ENCODE data around the gene MXD3.

The MXD3 gene

DNA sequence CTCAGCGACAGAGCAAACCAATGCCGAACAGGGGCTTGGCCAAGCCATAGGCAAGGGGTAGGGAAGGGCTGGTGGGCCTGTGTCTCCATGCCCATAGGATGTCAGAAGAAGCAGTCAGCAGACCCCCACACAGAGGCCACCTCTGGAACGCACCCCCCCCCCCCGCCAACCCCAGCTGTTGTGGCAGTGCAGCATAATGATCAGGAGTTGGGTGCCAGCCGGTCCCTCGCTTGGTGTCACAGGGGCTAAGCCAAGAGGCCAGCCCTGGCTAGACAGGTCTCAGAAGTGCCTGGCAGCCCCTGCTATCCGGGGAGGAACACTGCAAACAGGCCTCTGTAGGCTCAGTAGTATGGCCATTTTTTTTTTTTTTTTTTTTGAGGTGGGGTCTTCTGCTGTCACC lies 3.7 kb upstream of the MXD3 start:
- TF ChIP-seq EZH2phosphoT487 (IDR thresholded peaks at IDR 0.05; ENCODE audit: low read length) (no peak), EZH2 (optimal IDR thresholded peaks at IDR 0.05; ENCODE audit: low read depth, low read length) (no peak)
- TF ChIP-seq, protein P1, sequence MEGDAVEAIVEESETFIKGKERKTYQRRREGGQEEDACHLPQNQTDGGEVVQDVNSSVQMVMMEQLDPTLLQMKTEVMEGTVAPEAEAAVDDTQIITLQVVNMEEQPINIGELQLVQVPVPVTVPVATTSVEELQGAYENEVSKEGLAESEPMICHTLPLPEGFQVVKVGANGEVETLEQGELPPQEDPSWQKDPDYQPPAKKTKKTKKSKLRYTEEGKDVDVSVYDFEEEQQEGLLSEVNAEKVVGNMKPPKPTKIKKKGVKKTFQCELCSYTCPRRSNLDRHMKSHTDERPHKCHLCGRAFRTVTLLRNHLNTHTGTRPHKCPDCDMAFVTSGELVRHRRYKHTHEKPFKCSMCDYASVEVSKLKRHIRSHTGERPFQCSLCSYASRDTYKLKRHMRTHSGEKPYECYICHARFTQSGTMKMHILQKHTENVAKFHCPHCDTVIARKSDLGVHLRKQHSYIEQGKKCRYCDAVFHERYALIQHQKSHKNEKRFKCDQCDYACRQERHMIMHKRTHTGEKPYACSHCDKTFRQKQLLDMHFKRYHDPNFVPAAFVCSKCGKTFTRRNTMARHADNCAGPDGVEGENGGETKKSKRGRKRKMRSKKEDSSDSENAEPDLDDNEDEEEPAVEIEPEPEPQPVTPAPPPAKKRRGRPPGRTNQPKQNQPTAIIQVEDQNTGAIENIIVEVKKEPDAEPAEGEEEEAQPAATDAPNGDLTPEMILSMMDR (IDR thresholded peaks at IDR 0.05; ENCODE audit: low read length) = no peak
- Histone ChIP-seq H3K4me2 (ENCODE audit: low read depth, low read length) (no peak overlapping the region), H3F3A (ENCODE audit: insufficient read depth, low read length) (peaks cover 25% of the 10 kb centered on the region), H3K27me3 (replicated peaks; ENCODE audit: insufficient read depth, low read length) (no peaks in the 10 kb centered on the region), H4K20me1 (ENCODE audit: insufficient read depth, low read length) (no peaks in the 10 kb centered on the region), H3K9me2 (replicated peaks; ENCODE audit: insufficient read depth, low read length) (no peaks in the 10 kb centered on the region), H3K36me3 (replicated peaks; ENCODE audit: insufficient read depth, low read length) (no peaks in the 10 kb centered on the region), H3K79me2 (ENCODE audit: low read length) (peaks cover 13% of the 10 kb centered on the region), H3K4me1 (ENCODE audit: low read length) (peaks cover 5% of the 10 kb centered on the region), H3K9me3 (replicated peaks; ENCODE audit: insufficient read depth, low read length) (no peaks in the 10 kb centered on the region), H3K9ac (ENCODE audit: low read length) (no peak overlapping the region), H3K27ac (ENCODE audit: low read length) (no peak overlapping the region), H2AFZ (ENCODE audit: low read length) (no peak overlapping the region), H3K4me3 (ENCODE audit: low read length) (no peak overlapping the region)
- DNase-seq = no peak

- TF ChIP-seq EZH2 (optimal IDR thresholded peaks at IDR 0.05; ENCODE audit: low read depth, low read length) = no peak
- no peak for TF ChIP-seq EZH2phosphoT487 (IDR thresholded peaks at IDR 0.05; ENCODE audit: low read length)
- TF ChIP-seq, protein P1 (IDR thresholded peaks at IDR 0.05; ENCODE audit: low read length) = no peak
- no peaks in the 10 kb centered on the region for H4K20me1 ChIP-seq (ENCODE audit: insufficient read depth, low read length)
- H3K4me1 ChIP-seq (ENCODE audit: low read length) = peaks cover 12% of the 10 kb centered on the region
- peaks cover 20% of the 10 kb centered on the region for H3K79me2 ChIP-seq (ENCODE audit: low read length)
- H3K27ac ChIP-seq (ENCODE audit: low read length) = no peak overlapping the region
- no peaks in the 10 kb centered on the region for H3K27me3 ChIP-seq (replicated peaks; ENCODE audit: insufficient read depth, low read length)
- H3F3A ChIP-seq (ENCODE audit: insufficient read depth, low read length) = peaks cover 32% of the 10 kb centered on the region
- H3K4me3 ChIP-seq (ENCODE audit: low read length) = no peak overlapping the region
- H3K9me2 ChIP-seq (replicated peaks; ENCODE audit: insufficient read depth, low read length) = no peaks in the 10 kb centered on the region
- H3K4me2 ChIP-seq (ENCODE audit: low read depth, low read length) = no peak overlapping the region
- H3K9me3 ChIP-seq (replicated peaks; ENCODE audit: insufficient read depth, low read length) = no peaks in the 10 kb centered on the region
- no peak overlapping the region for H2AFZ ChIP-seq (ENCODE audit: low read length)
- DNase-seq = no peak
- no peaks in the 10 kb centered on the region for H3K36me3 ChIP-seq (replicated peaks; ENCODE audit: insufficient read depth, low read length)
- no peak overlapping the region for H3K9ac ChIP-seq (ENCODE audit: low read length)
Observed at GRCh38 chr5:177314376-177315342, 3.0 kb upstream of the MXD3 start.

DNA sequence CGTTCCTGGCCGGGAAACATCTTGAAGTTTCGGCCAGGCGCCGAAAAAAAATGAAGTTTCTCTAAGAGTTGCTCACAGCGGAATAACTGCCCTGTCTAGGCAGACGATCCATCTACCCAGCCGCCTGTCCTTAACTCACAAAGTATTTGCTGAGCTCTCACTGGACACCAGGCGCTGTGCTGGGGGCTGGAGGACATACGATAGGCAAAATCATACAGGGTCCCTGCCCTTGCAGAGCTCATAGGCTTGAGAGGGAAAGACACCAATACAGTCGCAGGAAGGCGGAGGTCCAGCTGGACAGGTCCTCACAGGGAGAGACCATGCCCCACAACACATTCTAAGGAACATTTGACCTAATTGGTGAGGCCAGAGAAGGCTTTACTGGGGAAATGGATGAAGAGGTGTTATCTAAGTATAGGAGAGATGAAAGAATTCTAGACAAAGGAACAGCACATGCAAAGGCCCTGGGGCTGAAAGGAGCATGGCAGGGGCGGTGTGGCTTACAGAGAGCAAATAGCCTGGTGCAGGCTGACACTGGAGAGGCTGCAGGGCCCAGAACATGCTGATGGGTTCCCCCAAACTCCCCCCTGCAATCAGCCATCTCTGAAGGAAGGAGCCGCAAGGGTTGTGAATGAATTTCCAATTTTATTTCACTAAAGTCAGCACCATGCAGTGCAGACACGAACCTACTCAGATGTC lies 2.0 kb upstream of the MXD3 start:
- no peaks in the 10 kb centered on the region for H3K27me3 ChIP-seq (replicated peaks; ENCODE audit: insufficient read depth, low read length)
- H3K79me2 ChIP-seq (ENCODE audit: low read length) = peaks cover 30% of the 10 kb centered on the region
- H3K4me2 ChIP-seq (ENCODE audit: low read depth, low read length) = peak overlapping the region; percentile 98; the same call in 1 of the 2 replicates
- H4K20me1 ChIP-seq (ENCODE audit: insufficient read depth, low read length) = no peaks in the 10 kb centered on the region
- DNase-seq = no peak
- no peak for TF ChIP-seq EZH2phosphoT487 (IDR thresholded peaks at IDR 0.05; ENCODE audit: low read length)
- TF ChIP-seq EZH2 (optimal IDR thresholded peaks at IDR 0.05; ENCODE audit: low read depth, low read length) = no peak
- TF ChIP-seq, protein P1 (IDR thresholded peaks at IDR 0.05; ENCODE audit: low read length) = no peak
- H3K4me3 ChIP-seq (ENCODE audit: low read length) = no peak overlapping the region
- H3F3A ChIP-seq (ENCODE audit: insufficient read depth, low read length) = peaks cover 42% of the 10 kb centered on the region
- no peak overlapping the region for H3K9ac ChIP-seq (ENCODE audit: low read length)
- no peaks in the 10 kb centered on the region for H3K9me3 ChIP-seq (replicated peaks; ENCODE audit: insufficient read depth, low read length)
- H2AFZ ChIP-seq (ENCODE audit: low read length) = no peak overlapping the region
- peaks cover 18% of the 10 kb centered on the region for H3K4me1 ChIP-seq (ENCODE audit: low read length)
- H3K36me3 ChIP-seq (replicated peaks; ENCODE audit: insufficient read depth, low read length) = no peaks in the 10 kb centered on the region
- H3K9me2 ChIP-seq (replicated peaks; ENCODE audit: insufficient read depth, low read length) = no peaks in the 10 kb centered on the region
- no peak overlapping the region for H3K27ac ChIP-seq (ENCODE audit: low read length)

Data from MM.1S (cell line).